Upper lobe of left lung (tissue), 6 donors: ENCODE measurements around the gene SLC32A1. TPM values are rescaled to one million over a fixed set of nuclear protein-coding genes. Genes with fewer than 3 reads are reported as not detected.

Experiments
- ATAC-seq, 2 donors: fragments of 200-7000 bp; cut with Tn5 transposase; one replicate each; pipeline ENCODE4 v1.9.1; 2022; ENCODE audit warnings: mild to moderate bottlenecking in 2 of 2, moderate library complexity in 2 of 2; ENCODE audit not compliant: low FRiP score in 2 of 2
- DNase-seq, 2 donors: peaks; one replicate each; pipeline ENCODE4 v3.0.0-alpha.2; 2019 to 2020
- H3K27ac ChIP-seq, 4 donors: fragments of 200-600 bp; sonication (generic); one replicate each; pipeline ENCODE4 v1.5.1; 2016 to 2019
- H3K27me3 ChIP-seq, 4 donors: fragments of 200-600 bp; sonication (generic); one replicate each; pipeline ENCODE4 v1.5.1; 2017 to 2019
- H3K36me3 ChIP-seq, 4 donors: fragments of 200-600 bp; sonication (generic); one replicate each; pipeline ENCODE4 v1.5.1; 2016 to 2019
- H3K4me1 ChIP-seq, 4 donors: fragments of 200-600 bp; sonication (generic); one replicate each; pipeline ENCODE4 v1.5.1; 2018 to 2019
- H3K4me3 ChIP-seq, 4 donors: fragments of 200-600 bp; sonication (generic); one replicate each; pipeline ENCODE4 v1.5.1; 2017 to 2019; ENCODE audit warnings: mild to moderate bottlenecking in 2 of 4, moderate library complexity in 1 of 4
- H3K9me3 ChIP-seq, 4 donors: fragments of 200-600 bp; sonication (generic); one replicate each; pipeline ENCODE4 v1.5.1; 2018 to 2019
- EP300 ChIP-seq, 4 donors: sonication (generic); formaldehyde crosslinking; IDR thresholded peaks; one replicate each; pipeline ENCODE4 v1.5.1; 2017; ENCODE audit warnings: antibody characterized with exemption in 4 of 4, control low read depth in 2 of 4
- POLR2A ChIP-seq, 4 donors: fragments of 450-650 bp; IDR thresholded peaks; one replicate each; pipeline ENCODE4 v1.5.1; 2016 to 2017; ENCODE audit warnings: antibody characterized with exemption in 4 of 4, mild to moderate bottlenecking in 2 of 4
- POLR2AphosphoS5 ChIP-seq, 2 donors: sonication (generic); formaldehyde crosslinking; IDR thresholded peaks; one replicate each; pipeline ENCODE4 v1.5.1; 2017; ENCODE audit warnings: antibody characterized with exemption in 2 of 2
- WGBS, 2 donors: methylation state at CpG; one replicate each; pipeline ENCODE4 v1.1.5; 2017 to 2018; 5-methylcytosine and 5-hydroxymethylcytosine counted together
- total RNA-seq, 6 donors: library from RNA; depleted of rRNA in 4 of 6; stranded (reverse); fragments of >200 nt in 4 of 6; gene quantifications; one replicate each; pipeline versions ENCODE4 v1.1.0 to v1.2.1, GENCODE V29; 2016 to 2021
- TF ChIP-seq, protein P1 (sequence below), 6 experiments: fragments of 450-650 bp in 4 of 6; fragments of 200-600 bp in 2 of 6; sonication (generic) in 2 of 6; IDR thresholded peaks; one replicate each; pipeline ENCODE4 v1.5.1; 2016 to 2019; ENCODE audit warnings: antibody characterized with exemption in 6 of 6
- donor health status: DM: no; HTN: no; CAD: no; lungs with moderate emphysema.
- donor health status: DM: no; HTN: yes; CAD: no; lungs with severe emphysema.

Gene SLC32A1
- total RNA-seq, 6 donors from 2014 or later: not detected

DNA sequence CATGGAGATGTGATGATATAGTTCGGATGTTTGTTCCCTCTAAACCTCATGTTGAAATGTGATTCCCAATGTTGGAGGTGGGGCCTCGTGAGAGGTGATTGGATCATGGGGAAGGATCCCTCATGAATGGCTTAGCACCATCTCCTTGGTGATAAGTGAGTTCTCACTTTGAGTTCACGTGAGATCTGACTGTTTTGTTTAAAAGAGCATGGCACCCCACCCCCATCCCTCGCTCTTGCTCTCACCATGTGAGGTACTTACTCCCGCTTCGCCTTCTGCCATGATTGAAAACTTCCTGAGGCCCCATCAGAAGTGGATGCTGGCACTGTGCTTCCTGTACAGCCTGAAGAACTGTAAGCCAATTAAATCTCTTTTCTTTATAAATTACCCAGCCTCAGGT lies 10.9 kb downstream of the SLC32A1 start:
- DNase-seq: no peak
- ATAC-seq: no peak
- WGBS, 2 donors: 41 to 50% methylated on average over 6 of the region's 6 CpGs
- no peak overlapping the region for H3K4me3 ChIP-seq
- H3K36me3 ChIP-seq: no peaks in the 10 kb centered on the region
- H3K27ac ChIP-seq: no peak overlapping the region
- H3K4me1 ChIP-seq: peaks cover 14 to 17% (median 14%) of the 10 kb centered on the region in 4 donors
- no peaks in the 10 kb centered on the region for H3K9me3 ChIP-seq
- TF ChIP-seq EP300 (IDR thresholded peaks at IDR 0.05) (no peak), POLR2AphosphoS5 (IDR thresholded peaks at IDR 0.05) (no peak)
- peaks cover 0 to 28% (median 13%) of the 10 kb centered on the region in 4 donors for H3K27me3 ChIP-seq

DNA sequence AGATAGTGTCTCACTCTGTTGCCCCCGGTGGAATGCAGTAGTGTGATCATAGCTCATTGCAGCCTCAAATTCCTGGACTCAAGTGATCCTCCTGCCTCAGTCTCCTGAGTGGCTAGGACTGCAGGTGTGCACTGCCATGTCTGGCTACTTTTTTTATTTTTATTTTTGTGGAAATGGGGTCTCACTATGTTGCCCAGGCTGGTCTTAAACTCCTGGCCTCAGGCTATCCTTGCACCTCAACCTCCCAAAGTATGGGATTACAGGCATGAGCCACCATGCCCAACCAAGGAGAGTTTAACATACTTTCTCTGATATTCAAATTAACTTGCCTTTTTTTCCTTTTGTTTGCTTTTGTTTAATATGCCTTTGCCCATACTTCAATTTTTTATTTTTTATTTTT lies 13.6 kb downstream of the SLC32A1 start:
- no peak overlapping the region for H3K4me3 ChIP-seq
- TF ChIP-seq, protein P1, sequence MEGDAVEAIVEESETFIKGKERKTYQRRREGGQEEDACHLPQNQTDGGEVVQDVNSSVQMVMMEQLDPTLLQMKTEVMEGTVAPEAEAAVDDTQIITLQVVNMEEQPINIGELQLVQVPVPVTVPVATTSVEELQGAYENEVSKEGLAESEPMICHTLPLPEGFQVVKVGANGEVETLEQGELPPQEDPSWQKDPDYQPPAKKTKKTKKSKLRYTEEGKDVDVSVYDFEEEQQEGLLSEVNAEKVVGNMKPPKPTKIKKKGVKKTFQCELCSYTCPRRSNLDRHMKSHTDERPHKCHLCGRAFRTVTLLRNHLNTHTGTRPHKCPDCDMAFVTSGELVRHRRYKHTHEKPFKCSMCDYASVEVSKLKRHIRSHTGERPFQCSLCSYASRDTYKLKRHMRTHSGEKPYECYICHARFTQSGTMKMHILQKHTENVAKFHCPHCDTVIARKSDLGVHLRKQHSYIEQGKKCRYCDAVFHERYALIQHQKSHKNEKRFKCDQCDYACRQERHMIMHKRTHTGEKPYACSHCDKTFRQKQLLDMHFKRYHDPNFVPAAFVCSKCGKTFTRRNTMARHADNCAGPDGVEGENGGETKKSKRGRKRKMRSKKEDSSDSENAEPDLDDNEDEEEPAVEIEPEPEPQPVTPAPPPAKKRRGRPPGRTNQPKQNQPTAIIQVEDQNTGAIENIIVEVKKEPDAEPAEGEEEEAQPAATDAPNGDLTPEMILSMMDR (IDR thresholded peaks at IDR 0.05): no peak
- no peak for TF ChIP-seq EP300 (IDR thresholded peaks at IDR 0.05)
- no peak for TF ChIP-seq POLR2AphosphoS5 (IDR thresholded peaks at IDR 0.05)
- no peak for TF ChIP-seq POLR2A (IDR thresholded peaks at IDR 0.05)
- H3K4me1 ChIP-seq: no peaks in the 10 kb centered on the region
- H3K27ac ChIP-seq: no peak overlapping the region
- no peak for DNase-seq
- no peak for ATAC-seq
- H3K36me3 ChIP-seq: no peaks in the 10 kb centered on the region
- 72 to 78% methylated on average over 1 of the region's 1 CpG for WGBS, 2 donors
- no peaks in the 10 kb centered on the region for H3K9me3 ChIP-seq
- H3K27me3 ChIP-seq: peaks cover 0 to 2% (median 0%) of the 10 kb centered on the region in 4 donors

DNA sequence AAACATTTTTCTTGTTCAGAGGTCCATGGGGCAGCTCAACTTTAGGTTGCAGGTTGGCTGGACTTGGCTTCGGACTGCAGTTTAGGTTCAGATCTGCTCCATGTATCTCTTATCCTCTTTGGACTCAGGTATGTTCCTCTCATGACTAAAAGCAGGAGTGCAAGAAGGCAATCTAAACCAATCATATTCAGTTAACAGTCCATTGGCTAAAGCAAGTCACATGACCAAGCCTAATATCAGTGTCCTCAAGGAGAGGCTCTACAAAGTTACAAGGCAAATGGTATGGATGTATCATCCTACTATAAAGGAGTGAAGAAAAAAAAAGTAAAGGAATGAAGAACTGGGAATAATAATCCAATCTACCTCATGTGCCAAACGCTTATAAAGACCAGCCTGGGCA lies 21.5 kb downstream of the SLC32A1 start:
- Histone ChIP-seq H3K36me3 (peaks cover 0 to 4% (median 0%) of the 10 kb centered on the region in 4 donors), H3K4me3 (no peak overlapping the region), H3K9me3 (no peaks in the 10 kb centered on the region), H3K4me1 (peaks cover 13 to 19% (median 14%) of the 10 kb centered on the region in 4 donors), H3K27ac (no peak overlapping the region), H3K27me3 (no peaks in the 10 kb centered on the region)
- TF ChIP-seq, protein P1 (IDR thresholded peaks at IDR 0.05): no peak
- TF ChIP-seq POLR2A (IDR thresholded peaks at IDR 0.05) (no peak), EP300 (IDR thresholded peaks at IDR 0.05) (no peak), POLR2AphosphoS5 (IDR thresholded peaks at IDR 0.05) (no peak)
- no peak for ATAC-seq
- WGBS, 2 donors: 83 to 98% methylated on average over 2 of the region's 2 CpGs
- no peak for DNase-seq

DNA sequence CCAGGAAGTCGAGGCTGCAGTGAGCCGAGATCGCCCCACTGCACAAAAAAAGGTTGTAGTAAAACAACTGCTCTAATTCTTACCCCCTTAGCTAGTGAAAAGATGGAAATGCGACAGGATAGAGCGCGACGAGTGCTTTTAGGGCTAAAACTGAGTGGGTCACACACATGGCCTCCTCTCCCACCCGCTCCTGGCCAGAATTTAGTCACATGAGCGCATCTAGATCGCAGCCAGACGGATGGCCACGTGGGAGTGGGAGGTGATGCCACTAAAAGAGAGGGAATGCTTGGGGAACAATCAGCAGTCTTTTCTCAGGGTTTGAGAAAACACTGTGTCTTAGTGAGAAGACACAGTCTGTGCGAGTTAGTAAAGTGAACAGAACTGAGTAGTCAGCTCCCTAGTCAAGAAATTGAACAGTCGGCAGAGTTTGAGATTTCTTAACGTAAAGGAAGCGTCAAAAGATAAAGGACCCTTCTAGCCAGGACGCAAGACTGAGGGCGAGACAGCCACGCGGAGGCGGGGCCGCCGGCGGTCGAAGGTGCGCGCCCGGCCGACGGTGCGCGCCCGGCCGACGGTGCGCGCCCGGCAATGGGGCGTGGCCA lies 23.3 kb downstream of the SLC32A1 start:
- no peaks in the 10 kb centered on the region for H3K27me3 ChIP-seq
- TF ChIP-seq POLR2AphosphoS5 (IDR thresholded peaks at IDR 0.05) (no peak), EP300 (IDR thresholded peaks at IDR 0.05) (no peak), POLR2A (IDR thresholded peaks at IDR 0.05) (no peak)
- TF ChIP-seq, protein P1 (IDR thresholded peaks at IDR 0.05): no peak
- peaks cover 0 to 11% (median 3%) of the 10 kb centered on the region in 4 donors for H3K36me3 ChIP-seq
- no peak for ATAC-seq
- no peaks in the 10 kb centered on the region for H3K9me3 ChIP-seq
- 17 to 20% methylated on average over 28 to 34 of the region's 39 CpGs for WGBS, 2 donors
- peaks cover 13 to 19% (median 14%) of the 10 kb centered on the region in 4 donors for H3K4me1 ChIP-seq
- peak overlapping the region; percentile 28 to 90 (median 70) for H3K4me3 ChIP-seq
- no peak for DNase-seq
- peak overlapping the region; percentile 88 to 91 (median 90) for H3K27ac ChIP-seq

DNA sequence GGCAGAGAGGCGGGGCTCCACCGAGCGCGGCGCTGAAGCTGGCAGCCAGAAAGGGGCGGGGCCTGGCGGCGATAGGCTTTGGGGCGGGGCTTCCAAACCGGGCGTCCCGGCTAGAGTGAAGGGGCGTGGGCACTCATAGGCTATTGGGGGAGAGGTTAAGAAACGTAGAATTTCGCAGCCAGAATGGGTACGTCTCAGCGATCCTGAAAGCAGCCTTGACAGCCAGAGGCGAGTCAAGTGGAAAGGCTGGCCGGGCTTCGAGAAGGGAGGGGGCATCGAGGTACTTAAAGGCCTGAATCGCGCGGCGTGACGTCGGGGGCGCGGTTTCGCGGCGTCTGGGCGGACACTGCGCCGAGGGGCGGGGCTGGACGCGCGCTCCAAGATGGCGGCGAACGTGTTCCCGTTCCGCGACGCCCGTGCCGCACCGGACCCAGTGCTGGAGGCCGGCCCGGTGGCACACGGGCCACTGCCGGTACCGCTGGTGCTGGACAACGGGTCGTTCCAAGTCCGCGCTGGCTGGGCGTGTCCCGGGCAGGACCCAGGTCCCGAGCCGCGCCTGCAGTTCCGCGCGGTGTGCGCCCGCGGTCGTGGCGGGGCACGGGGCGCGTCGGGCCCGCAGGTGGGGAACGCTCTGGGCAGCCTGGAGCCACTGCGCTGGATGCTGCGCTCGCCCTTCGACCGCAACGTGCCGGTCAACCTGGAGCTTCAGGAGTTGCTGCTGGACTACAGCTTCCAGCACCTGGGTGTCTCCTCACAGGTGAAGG lies 24.0 kb downstream of the SLC32A1 start, which contains the start of gene ACTR5:
ACTR5 (plus strand) TSS at position 364 of the 764 bp plus-strand sequence; CDS start at position 383, 19 bp downstream.
- DNase-seq (peak; percentile 94 to 99), ATAC-seq (peak; percentile 99)
- Histone ChIP-seq H3K36me3 (peaks cover 0 to 17% (median 3%) of the 10 kb centered on the region in 4 donors), H3K27ac (peak within 1 kb of the TSS; percentile 88 to 91 (median 90)), H3K9me3 (no peaks in the 10 kb centered on the region), H3K4me1 (peaks cover 13 to 19% (median 14%) of the 10 kb centered on the region in 4 donors), H3K27me3 (no peaks in the 10 kb centered on the region), H3K4me3 (peak within 1 kb of the TSS; percentile 63 to 90 (median 84))
- WGBS, 2 donors: 0% methylated on average over 16 to 29 of the region's 84 CpGs
- TF ChIP-seq POLR2A (IDR thresholded peaks at IDR 0.05): peak in 2 of 4 donors; percentile 65 to 73
- TF ChIP-seq POLR2AphosphoS5 (IDR thresholded peaks at IDR 0.05): peak; percentile 38 to 54
- TF ChIP-seq, protein P1 (IDR thresholded peaks at IDR 0.05): peak in 3 of 6 experiments; percentile 12 to 29 (median 22)
- TF ChIP-seq EP300 (IDR thresholded peaks at IDR 0.05): no peak
